K562 (cell line): ENCODE measurements around the gene TTC28.

Source experiments
- HNRNPUL1 ChIP-seq: fragments of 200-400 bp; formaldehyde crosslinking; IDR thresholded peaks from 2 replicates; pipeline ENCODE4 v1.6.1; 2017; ENCODE audit warnings: low read length
- POLR2A ChIP-seq: fragments of 450-650 bp; conservative IDR thresholded peaks from 2 replicates; pipeline ENCODE4 v1.6.1; 2016
- RB1 ChIP-seq: fragments of 450-650 bp; IDR thresholded peaks from 2 replicates; pipeline ENCODE4 v1.6.1; 2017; ENCODE audit warnings: low read depth, mild to moderate bottlenecking
- ZNF124 ChIP-seq: sonication (generic); formaldehyde crosslinking; IDR thresholded peaks from 2 replicates; pipeline ENCODE4 v1.8.1; 2022; ENCODE audit warnings: missing genetic modification reagents
- ZNF282 ChIP-seq: sonication (generic); formaldehyde crosslinking; IDR thresholded peaks from 2 replicates; pipeline ENCODE4 v1.8.1; 2023; ENCODE audit warnings: missing genetic modification reagents
- TF ChIP-seq, protein P1 (sequence below): fragments of 250-450 bp; sonication (Bioruptor Pico); IDR thresholded peaks from 2 replicates; pipeline ENCODE4 v1.5.1; 2021; ENCODE audit warnings: mild to moderate bottlenecking
- TF ChIP-seq, protein P2 (sequence below), 3 experiments: IDR thresholded peaks in 2 of 3; conservative IDR thresholded peaks in 1 of 3; 2 replicates each; pipeline ENCODE4 v1.5.1; 2011 to 2012; ENCODE audit warnings: low read length in 3 of 3, mild to moderate bottlenecking in 3 of 3, control low read depth in 2 of 3, improper control_type of control experiment in 1 of 3, inconsistent platforms in 1 of 3, low read depth in 1 of 3, mixed read lengths in 1 of 3, moderate library complexity in 1 of 3; ENCODE audit not compliant: insufficient read depth in 2 of 3
- TF ChIP-seq, protein P3 (sequence below): fragments of 250-450 bp; sonication (Bioruptor Pico); IDR thresholded peaks from 2 replicates; pipeline ENCODE4 v1.5.0; 2021; ENCODE audit warnings: mild to moderate bottlenecking, moderate library complexity

GRCh38 chr22:28548406-28548805 lies 131.2 kb downstream of the TTC28 start:
- TF ChIP-seq, protein P1, sequence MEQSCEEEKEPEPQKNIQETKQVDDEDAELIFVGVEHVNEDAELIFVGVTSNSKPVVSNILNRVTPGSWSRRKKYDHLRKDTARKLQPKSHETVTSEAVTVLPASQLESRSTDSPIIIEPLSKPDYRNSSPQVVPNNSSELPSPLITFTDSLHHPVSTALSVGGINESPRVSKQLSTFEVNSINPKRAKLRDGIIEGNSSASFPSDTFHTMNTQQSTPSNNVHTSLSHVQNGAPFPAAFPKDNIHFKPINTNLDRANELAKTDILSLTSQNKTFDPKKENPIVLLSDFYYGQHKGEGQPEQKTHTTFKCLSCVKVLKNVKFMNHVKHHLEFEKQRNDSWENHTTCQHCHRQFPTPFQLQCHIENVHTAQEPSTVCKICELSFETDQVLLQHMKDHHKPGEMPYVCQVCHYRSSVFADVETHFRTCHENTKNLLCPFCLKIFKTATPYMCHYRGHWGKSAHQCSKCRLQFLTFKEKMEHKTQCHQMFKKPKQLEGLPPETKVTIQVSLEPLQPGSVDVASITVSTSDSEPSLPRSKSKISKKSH (CRISPR knock-in tag) = no peak
- TF ChIP-seq, protein P2, sequence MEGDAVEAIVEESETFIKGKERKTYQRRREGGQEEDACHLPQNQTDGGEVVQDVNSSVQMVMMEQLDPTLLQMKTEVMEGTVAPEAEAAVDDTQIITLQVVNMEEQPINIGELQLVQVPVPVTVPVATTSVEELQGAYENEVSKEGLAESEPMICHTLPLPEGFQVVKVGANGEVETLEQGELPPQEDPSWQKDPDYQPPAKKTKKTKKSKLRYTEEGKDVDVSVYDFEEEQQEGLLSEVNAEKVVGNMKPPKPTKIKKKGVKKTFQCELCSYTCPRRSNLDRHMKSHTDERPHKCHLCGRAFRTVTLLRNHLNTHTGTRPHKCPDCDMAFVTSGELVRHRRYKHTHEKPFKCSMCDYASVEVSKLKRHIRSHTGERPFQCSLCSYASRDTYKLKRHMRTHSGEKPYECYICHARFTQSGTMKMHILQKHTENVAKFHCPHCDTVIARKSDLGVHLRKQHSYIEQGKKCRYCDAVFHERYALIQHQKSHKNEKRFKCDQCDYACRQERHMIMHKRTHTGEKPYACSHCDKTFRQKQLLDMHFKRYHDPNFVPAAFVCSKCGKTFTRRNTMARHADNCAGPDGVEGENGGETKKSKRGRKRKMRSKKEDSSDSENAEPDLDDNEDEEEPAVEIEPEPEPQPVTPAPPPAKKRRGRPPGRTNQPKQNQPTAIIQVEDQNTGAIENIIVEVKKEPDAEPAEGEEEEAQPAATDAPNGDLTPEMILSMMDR (IDR thresholded peaks at IDR 0.05 in 2 of 3, conservative IDR thresholded peaks at IDR 0.05 in 1 of 3; ENCODE audit: insufficient read depth in 2 of 3, low read depth in 1 of 3, low read length in 3 of 3) = no peak
- TF ChIP-seq POLR2A (no peak), HNRNPUL1 (no peak), ZNF124 (CRISPR knock-in tag) (no peak), RB1 (no peak), ZNF282 (no peak)
- TF ChIP-seq, protein P3, sequence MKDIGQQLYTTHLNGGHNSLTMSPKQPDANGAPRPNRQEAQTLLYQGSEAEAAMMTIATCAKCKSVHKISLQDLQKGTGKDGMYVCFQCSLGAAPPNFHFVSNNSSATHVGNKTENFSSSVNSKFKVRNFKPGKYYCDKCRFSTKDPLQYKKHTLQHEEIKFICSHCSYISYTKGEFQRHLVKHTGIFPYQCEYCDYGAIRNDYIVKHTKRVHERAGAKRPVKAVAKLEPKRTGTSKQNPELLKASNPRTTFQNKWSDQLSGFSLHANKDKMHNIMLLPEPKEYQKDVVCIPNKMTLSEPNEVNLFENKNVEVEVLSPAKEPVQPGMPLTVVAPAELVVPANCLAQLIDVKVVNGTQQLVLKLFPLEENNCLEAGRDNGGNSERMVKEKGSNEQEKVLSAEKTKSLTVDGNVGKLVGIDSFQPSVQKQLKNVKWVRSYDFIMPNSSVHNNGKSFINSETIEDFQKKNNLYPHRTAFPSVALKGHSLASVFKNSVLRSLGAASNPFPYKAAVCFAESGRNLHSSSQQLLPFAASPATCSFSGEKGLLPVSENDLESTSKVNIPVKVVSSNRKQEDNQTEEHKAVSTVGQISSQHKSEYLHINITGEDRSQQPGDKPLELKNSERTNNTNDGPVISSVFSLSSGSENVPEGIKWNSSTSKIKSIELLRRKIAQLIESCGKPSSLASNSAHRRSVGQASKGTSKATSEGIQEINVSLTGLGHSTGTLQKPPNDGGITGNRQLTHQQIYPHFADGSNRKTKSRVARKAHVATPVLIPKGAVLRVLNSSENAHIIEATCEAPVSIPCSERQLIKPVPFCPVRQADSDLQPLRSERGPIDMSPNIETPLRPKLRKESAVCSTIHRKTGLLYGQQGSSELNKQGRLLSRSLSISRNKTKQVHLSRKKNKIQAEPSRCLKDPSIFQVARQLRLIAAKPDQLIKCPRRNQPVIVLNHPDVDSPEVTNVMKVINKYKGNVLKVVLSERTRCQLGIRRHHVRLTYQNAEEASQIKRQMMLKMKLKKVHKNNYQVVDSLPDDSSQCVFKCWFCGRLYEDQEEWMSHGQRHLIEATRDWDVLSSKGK (CRISPR knock-in tag) = no peak
